HepG2 (cell line): Measurements from ENCODE around the gene STK4. TPM values are rescaled to one million over a fixed set of nuclear protein-coding genes. Genes with fewer than 3 reads are reported as not detected.

Experiments
- BATF2 ChIP-seq: sonication (generic); formaldehyde crosslinking; IDR thresholded peaks from 2 replicates; pipeline ENCODE4 v1.8.0; 2022; ENCODE audit warnings: mild to moderate bottlenecking, missing genetic modification reagents, moderate library complexity
- CHCHD3 ChIP-seq: sonication (generic); formaldehyde crosslinking; IDR thresholded peaks from 2 replicates; pipeline ENCODE4 v1.8.0; 2022; ENCODE audit warnings: mild to moderate bottlenecking, missing genetic modification reagents, moderate library complexity
- CTCF ChIP-seq: sonication (generic); formaldehyde crosslinking; IDR thresholded peaks from 2 replicates; pipeline ENCODE4 v1.5.0; 2020; ENCODE audit warnings: mild to moderate bottlenecking, missing genetic modification reagents, moderate library complexity
- GTF3A ChIP-seq: sonication (generic); formaldehyde crosslinking; conservative IDR thresholded peaks from 2 replicates; pipeline ENCODE4 v1.4.0; 2020; ENCODE audit warnings: mild to moderate bottlenecking, missing genetic modification reagents
- HDAC2 ChIP-seq: sonication (generic); formaldehyde crosslinking; IDR thresholded peaks from 2 replicates; pipeline ENCODE4 v1.4.0; 2020; ENCODE audit warnings: missing genetic modification reagents
- HNF1A ChIP-seq, 2 experiments: sonication (generic) in 1 of 2; formaldehyde crosslinking in 1 of 2; IDR thresholded peaks; 2 replicates each; pipeline versions ENCODE4 v1.4.0 to v1.6.1; 2016 to 2020; ENCODE audit warnings: borderline replicate concordance in 1 of 2, low read depth in 1 of 2, mild to moderate bottlenecking in 1 of 2, missing genetic modification reagents in 1 of 2
- IRX3 ChIP-seq: sonication (generic); formaldehyde crosslinking; IDR thresholded peaks from 2 replicates; pipeline ENCODE4 v1.8.1; 2023; ENCODE audit warnings: mild to moderate bottlenecking, low read depth, missing genetic modification reagents, borderline replicate concordance
- KDM1A ChIP-seq: IDR thresholded peaks from 2 replicates; pipeline ENCODE4 v1.6.1; 2016; ENCODE audit warnings: missing compliant biosample characterization
- KDM5B ChIP-seq: sonication (generic); formaldehyde crosslinking; IDR thresholded peaks from 2 replicates; pipeline ENCODE4 v1.4.0; 2020; ENCODE audit warnings: missing genetic modification reagents, mild to moderate bottlenecking, borderline replicate concordance
- LCORL ChIP-seq, 2 experiments: fragments of 450-650 bp in 1 of 2; sonication (generic) in 1 of 2; formaldehyde crosslinking in 1 of 2; IDR thresholded peaks; 2 replicates each; pipeline versions ENCODE4 v1.5.0 to v1.6.1; 2017 to 2020; ENCODE audit warnings: antibody characterized with exemption in 1 of 2, missing genetic modification reagents in 1 of 2
- NCOR1 ChIP-seq: fragments of 200-600 bp; sonication (generic); IDR thresholded peaks from 2 replicates; pipeline ENCODE4 v1.7.0; 2017; ENCODE audit warnings: antibody characterized with exemption, low read length, borderline replicate concordance
- RXRB ChIP-seq: IDR thresholded peaks from 2 replicates; pipeline ENCODE4 v1.6.1; 2016; ENCODE audit warnings: borderline replicate concordance, missing genetic modification reagents, missing compliant biosample characterization
- SP140L ChIP-seq: sonication (generic); formaldehyde crosslinking; IDR thresholded peaks from 2 replicates; pipeline ENCODE4 v1.4.0; 2020; ENCODE audit warnings: missing genetic modification reagents, borderline replicate concordance
- STAT5B ChIP-seq: sonication (generic); formaldehyde crosslinking; IDR thresholded peaks from 2 replicates; pipeline ENCODE4 v1.4.0; 2020; ENCODE audit warnings: missing genetic modification reagents
- TCF12 ChIP-seq, 2 experiments: fragments of 450-650 bp in 1 of 2; sonication (generic) in 1 of 2; formaldehyde crosslinking in 1 of 2; IDR thresholded peaks; 2 replicates each; pipeline versions ENCODE4 v1.6.1 to v1.8.0; 2017 to 2022; ENCODE audit warnings: antibody characterized with exemption in 1 of 2, mild to moderate bottlenecking in 1 of 2, missing genetic modification reagents in 1 of 2, moderate library complexity in 1 of 2
- THAP8 ChIP-seq: sonication (generic); formaldehyde crosslinking; IDR thresholded peaks from 2 replicates; pipeline ENCODE4 v1.5.1; 2020; ENCODE audit warnings: missing genetic modification reagents, mild to moderate bottlenecking, borderline replicate concordance
- ZBTB1 ChIP-seq: sonication (generic); formaldehyde crosslinking; IDR thresholded peaks from 2 replicates; pipeline ENCODE4 v1.4.0; 2020; ENCODE audit warnings: missing genetic modification reagents, borderline replicate concordance
- ZNF331 ChIP-seq: sonication (generic); formaldehyde crosslinking; IDR thresholded peaks from 2 replicates; pipeline ENCODE4 v1.4.0; 2020; ENCODE audit warnings: missing genetic modification reagents
- ZNF432 ChIP-seq: sonication (generic); formaldehyde crosslinking; IDR thresholded peaks from 2 replicates; pipeline ENCODE4 v1.5.0; 2020; ENCODE audit warnings: missing genetic modification reagents, mild to moderate bottlenecking, borderline replicate concordance
- ZNF562 ChIP-seq: sonication (generic); formaldehyde crosslinking; IDR thresholded peaks from 2 replicates; pipeline ENCODE4 v1.8.0; 2022; ENCODE audit warnings: missing genetic modification reagents, borderline replicate concordance
- ZNF724P ChIP-seq: sonication (generic); formaldehyde crosslinking; IDR thresholded peaks from 2 replicates; pipeline ENCODE4 v1.8.0; 2022; ENCODE audit warnings: missing genetic modification reagents, borderline replicate concordance
- polyA plus RNA-seq, 8 experiments: library from polyadenylated mRNA; depleted of rRNA in 3 of 8; stranded (reverse) in 7 of 8; unstranded in 1 of 8; fragments of >200 nt; fragmentation: Illumina TruSeq in 4 of 8; extraction: Trizol in 4 of 8; gene quantifications; 2 replicates each; pipeline versions ENCODE4 v1.2.1 to v1.2.3, GENCODE V29; 2011 to 2016; ENCODE audit warnings: low read depth in 4 of 8, missing spikeins in 1 of 8, mixed read lengths in 1 of 8; ENCODE audit not compliant: insufficient read depth in 1 of 8
- total RNA-seq, 5 experiments: library from RNA; depleted of rRNA; stranded (reverse); fragments of >200 nt; fragmentation: Illumina TruSeq; extraction: Trizol; gene quantifications; 2 replicates each; pipeline ENCODE4 v1.2.3, GENCODE V29; 2016; ENCODE audit warnings: low read depth in 1 of 5

The STK4 gene
- total and polyA plus RNA-seq, 2 of the 13 experiments (the other 11 are each of a cell fraction or from before 2014, with no cell fraction given), result 25.6 to 38.3 TPM

- no peak for TF ChIP-seq LCORL (IDR thresholded peaks at IDR 0.05)
- peak; percentile 93 for TF ChIP-seq LCORL (CRISPR knock-in tag; IDR thresholded peaks at IDR 0.05)
- peak; percentile 54 for TF ChIP-seq HDAC2
- peak; percentile 96 for TF ChIP-seq SP140L
- peak; percentile 98 for TF ChIP-seq ZNF724P (CRISPR knock-in tag)
- peak; percentile 97 for TF ChIP-seq CHCHD3 (CRISPR knock-in tag)
- no peak for TF ChIP-seq NCOR1
- peak; percentile 99; the same call in 1 of the 2 replicates for TF ChIP-seq KDM5B (CRISPR knock-in tag)
- no peak for TF ChIP-seq ZBTB1 (CRISPR knock-in tag)
- TF ChIP-seq GTF3A (CRISPR knock-in tag), result no peak
- TF ChIP-seq HNF1A (IDR thresholded peaks at IDR 0.05; ENCODE audit: low read depth), result no peak
- TF ChIP-seq HNF1A (CRISPR knock-in tag; IDR thresholded peaks at IDR 0.05; ENCODE audit: borderline replicate concordance), result peak; percentile 80; the same call in 1 of the 2 replicates
- TF ChIP-seq IRX3 (CRISPR knock-in tag), result no peak; the same call in 1 of the 2 replicates
- peak; percentile 76; the same call in 1 of the 2 replicates for TF ChIP-seq ZNF562 (CRISPR knock-in tag)
- TF ChIP-seq THAP8 (CRISPR knock-in tag), result peak; percentile 93; the same call in 1 of the 2 replicates
- peak; percentile 80 for TF ChIP-seq ZNF331 (CRISPR knock-in tag)
- TF ChIP-seq STAT5B (CRISPR knock-in tag), result peak; percentile 62; the same call in 1 of the 2 replicates
- no peak for TF ChIP-seq KDM1A (CRISPR knock-in tag)
- TF ChIP-seq TCF12 (IDR thresholded peaks at IDR 0.05), result no peak
- no peak for TF ChIP-seq TCF12 (CRISPR knock-in tag; IDR thresholded peaks at IDR 0.05)
- TF ChIP-seq BATF2 (CRISPR knock-in tag), result peak; percentile 95
- TF ChIP-seq ZNF432 (CRISPR knock-in tag), result 0 out of 2 replicates have a peak, but pooled peaks have one; percentile 65
- peak; percentile 72; the same call in 1 of the 2 replicates for TF ChIP-seq RXRB (CRISPR knock-in tag)
- TF ChIP-seq CTCF (CRISPR knock-in tag), result peak; percentile 53
These were observed 6.0 kb upstream of the STK4 start, which contains the start of gene TOMM34 (continued) for GRCh38 chr20:44960103-44960852.
